PC-9 (cell line): ENCODE measurements around the gene MAN1A1. TPM values are rescaled to one million over a fixed set of nuclear protein-coding genes. Genes with fewer than 3 reads are reported as not detected.

ENCODE experiments used
- BruUV-seq: library from RNA; stranded (reverse); fragments of 400-500 nt; replicated peaks from 2 replicates; lab custom pipeline; 2021; lab: Mats Ljungman, UMichigan
- CTCF ChIA-PET: fragments of 300-600 bp; sonication (Branson Sonifier 250); formaldehyde crosslinking; loops from one replicate; lab custom pipeline; 2022; ENCODE audit warnings: antibody characterized with exemption; lab: Charles Lee
- POLR2A ChIA-PET: fragments of 300-600 bp; sonication (Branson Sonifier 250); formaldehyde crosslinking; loops from one replicate; lab custom pipeline; 2022; ENCODE audit warnings: antibody characterized with exemption; ENCODE audit not compliant: unreplicated experiment; lab: Charles Lee
- DNase-seq, 2 experiments: peaks; one replicate each; pipeline versions ENCODE4 v3.0.0 to v3.0.0-alpha.2; 2015 to 2022; ENCODE audit warnings: mixed read lengths in 1 of 2
- H2AFZ ChIP-seq: fragments of 200-600 bp; sonication (generic); 2 replicates; pipeline ENCODE4 v1.8.1; 2017; ENCODE audit warnings: antibody characterized with exemption
- H3F3A ChIP-seq: fragments of 200-600 bp; sonication (generic); 2 replicates; pipeline ENCODE4 v1.8.1; 2017; ENCODE audit warnings: antibody characterized with exemption, mild to moderate bottlenecking, low read depth; ENCODE audit not compliant: insufficient read depth
- H3K27ac ChIP-seq: fragments of 200-600 bp; sonication (generic); 2 replicates; pipeline ENCODE4 v1.6.1; 2016; ENCODE audit warnings: mixed run types
- H3K27me3 ChIP-seq: fragments of 200-600 bp; sonication (generic); 2 replicates; pipeline ENCODE4 v1.6.1; 2016; ENCODE audit warnings: low read depth, mixed run types; ENCODE audit not compliant: insufficient read depth
- H3K36me3 ChIP-seq: fragments of 200-600 bp; sonication (generic); 2 replicates; pipeline ENCODE4 v1.6.1; 2016; ENCODE audit warnings: low read depth, mixed run types
- H3K4me1 ChIP-seq: fragments of 200-600 bp; sonication (generic); replicated peaks from 2 replicates; pipeline ENCODE4 v1.6.1; 2016; ENCODE audit warnings: mixed run types; ENCODE audit not compliant: insufficient read depth
- H3K4me2 ChIP-seq: fragments of 200-600 bp; sonication (generic); 2 replicates; pipeline ENCODE4 v1.6.1; 2017; ENCODE audit warnings: mixed run types
- H3K4me3 ChIP-seq: fragments of 200-600 bp; sonication (generic); 2 replicates; pipeline ENCODE4 v1.6.1; 2016; ENCODE audit warnings: mixed run types
- H3K79me2 ChIP-seq: fragments of 200-600 bp; sonication (generic); 2 replicates; pipeline ENCODE4 v1.6.1; 2017; ENCODE audit warnings: low read depth, mixed run types
- H3K9me2 ChIP-seq: fragments of 200-600 bp; sonication (generic); 2 replicates; pipeline ENCODE4 v1.8.1; 2017; ENCODE audit warnings: mild to moderate bottlenecking; ENCODE audit not compliant: insufficient read depth
- H3K9me3 ChIP-seq: fragments of 200-600 bp; sonication (generic); 2 replicates; pipeline ENCODE4 v1.8.1; 2016; ENCODE audit warnings: low read depth; ENCODE audit not compliant: insufficient read depth
- H4K20me1 ChIP-seq: fragments of 200-600 bp; sonication (generic); 2 replicates; pipeline ENCODE4 v1.8.1; 2017; ENCODE audit not compliant: insufficient read depth
- EZH2 ChIP-seq: fragments of 200-600 bp; sonication (generic); IDR thresholded peaks from 2 replicates; pipeline ENCODE4 v1.8.0; 2017; ENCODE audit warnings: antibody characterized with exemption, low read depth
- intact Hi-C: fragments of 100-400 bp; cut with micrococcal nuclease; formaldehyde crosslinking; loops from one replicate; pipeline ENCODE4 v1.10.0; 2022; ENCODE audit not compliant: unreplicated experiment
- total RNA-seq: library from RNA; stranded (reverse); gene quantifications from 2 replicates; pipeline ENCODE4 v1.2.3, GENCODE V29; 2021
- TF ChIP-seq, protein P1 (sequence below): fragments of 200-600 bp; sonication (generic); conservative IDR thresholded peaks from 2 replicates; pipeline ENCODE4 v1.6.1; 2017; ENCODE audit warnings: mixed run types, antibody characterized with exemption, mild to moderate bottlenecking, moderate library complexity

MAN1A1 gene
- total RNA-seq, 1 experiment from 2014 or later, result 13.4 TPM

DNA sequence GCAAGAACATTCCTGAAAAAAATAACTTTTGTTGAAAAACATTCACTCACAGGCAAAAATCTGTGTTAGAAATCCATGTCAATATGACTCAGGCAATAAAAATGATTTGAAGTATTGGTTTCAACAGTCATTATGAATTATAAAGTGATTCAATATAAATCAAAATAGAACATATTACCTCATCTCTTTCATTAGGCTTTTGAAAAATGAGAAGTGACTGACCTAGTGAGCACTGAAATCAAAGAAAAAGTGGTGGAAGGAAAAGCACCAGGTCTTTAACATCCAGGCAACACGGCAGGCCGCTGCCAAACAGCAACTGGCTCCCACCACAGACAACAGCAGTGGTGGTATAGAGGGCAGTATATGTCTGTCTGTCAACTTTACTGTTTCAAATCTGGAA, 68.9 kb downstream of the MAN1A1 start:
- H3K27ac ChIP-seq, result no peak overlapping the region
- no TSS peak for BruUV-seq

DNA sequence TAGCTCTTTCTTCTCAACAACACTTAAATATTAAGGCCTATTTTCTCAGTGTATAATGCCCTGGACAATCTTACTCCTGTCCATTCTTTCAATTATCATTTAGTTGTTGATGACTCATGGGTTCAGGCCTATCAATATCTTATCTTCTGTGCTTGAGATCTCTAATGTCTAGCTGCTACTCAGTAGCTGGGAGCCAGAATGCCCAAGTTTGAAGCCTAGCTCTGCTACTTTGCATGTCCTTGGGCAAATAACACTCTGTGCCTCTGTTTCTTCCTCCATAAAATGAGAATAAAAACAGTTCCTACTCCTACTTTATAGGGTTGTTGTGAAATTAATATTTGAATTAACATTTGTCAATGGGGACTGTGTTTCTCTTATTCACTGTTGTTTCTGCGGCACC, 69.5 kb downstream of the MAN1A1 start:
- Histone ChIP-seq H2AFZ (no peak overlapping the region), H3K36me3 (no peaks in the 10 kb centered on the region), H3K27me3 (no peaks in the 10 kb centered on the region), H3K79me2 (no peaks in the 10 kb centered on the region), H3K9me3 (no peaks in the 10 kb centered on the region; the same call in none of the 2 replicates), H3K4me2 (no peak overlapping the region), H3K4me1 (no peaks in the 10 kb centered on the region), H3K4me3 (no peak overlapping the region), H3K9me2 (no peaks in the 10 kb centered on the region), H3K27ac (no peak overlapping the region), H4K20me1 (no peaks in the 10 kb centered on the region), H3F3A (no peaks in the 10 kb centered on the region)
- peak in 1 of 2 experiments; percentile 5 for DNase-seq
- ChIA-PET CTCF (interaction anchor here (0.6 kb wide), 1 partner anchor 86 kb away, joined by 3 read pairs; no protein-coding TSS in a partner anchor), POLR2A (no interaction called here)
- TF ChIP-seq EZH2, result no peak
- TF ChIP-seq, protein P1, sequence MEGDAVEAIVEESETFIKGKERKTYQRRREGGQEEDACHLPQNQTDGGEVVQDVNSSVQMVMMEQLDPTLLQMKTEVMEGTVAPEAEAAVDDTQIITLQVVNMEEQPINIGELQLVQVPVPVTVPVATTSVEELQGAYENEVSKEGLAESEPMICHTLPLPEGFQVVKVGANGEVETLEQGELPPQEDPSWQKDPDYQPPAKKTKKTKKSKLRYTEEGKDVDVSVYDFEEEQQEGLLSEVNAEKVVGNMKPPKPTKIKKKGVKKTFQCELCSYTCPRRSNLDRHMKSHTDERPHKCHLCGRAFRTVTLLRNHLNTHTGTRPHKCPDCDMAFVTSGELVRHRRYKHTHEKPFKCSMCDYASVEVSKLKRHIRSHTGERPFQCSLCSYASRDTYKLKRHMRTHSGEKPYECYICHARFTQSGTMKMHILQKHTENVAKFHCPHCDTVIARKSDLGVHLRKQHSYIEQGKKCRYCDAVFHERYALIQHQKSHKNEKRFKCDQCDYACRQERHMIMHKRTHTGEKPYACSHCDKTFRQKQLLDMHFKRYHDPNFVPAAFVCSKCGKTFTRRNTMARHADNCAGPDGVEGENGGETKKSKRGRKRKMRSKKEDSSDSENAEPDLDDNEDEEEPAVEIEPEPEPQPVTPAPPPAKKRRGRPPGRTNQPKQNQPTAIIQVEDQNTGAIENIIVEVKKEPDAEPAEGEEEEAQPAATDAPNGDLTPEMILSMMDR, result no peak
- intact Hi-C loops, result no loop called here
- no TSS peak for BruUV-seq

More for the DNA sequence above, 68.9 kb downstream of the MAN1A1 start:
- H3K9me2 ChIP-seq, result no peaks in the 10 kb centered on the region
- H3K36me3 ChIP-seq, result no peaks in the 10 kb centered on the region
- CTCF ChIA-PET, result no interaction called here
- H3F3A ChIP-seq, result no peaks in the 10 kb centered on the region
- no peaks in the 10 kb centered on the region for H4K20me1 ChIP-seq
- intact Hi-C loops, result no loop called here
- no peaks in the 10 kb centered on the region for H3K27me3 ChIP-seq
- POLR2A ChIA-PET, result no interaction called here
- DNase-seq, result peak in 1 of 2 experiments; percentile 24
- H3K79me2 ChIP-seq, result no peaks in the 10 kb centered on the region
- TF ChIP-seq EZH2, result no peak
- TF ChIP-seq, protein P1, result no peak
- H3K9me3 ChIP-seq, result no peaks in the 10 kb centered on the region; the same call in none of the 2 replicates
- no peak overlapping the region for H2AFZ ChIP-seq
- no peak overlapping the region for H3K4me2 ChIP-seq
- H3K4me1 ChIP-seq, result no peaks in the 10 kb centered on the region
- H3K4me3 ChIP-seq, result no peak overlapping the region

- peak in 1 of 2 experiments; percentile 15 for DNase-seq
- Histone ChIP-seq H3K79me2 (no peaks in the 10 kb centered on the region), H3F3A (no peaks in the 10 kb centered on the region), H3K4me1 (no peaks in the 10 kb centered on the region), H3K4me3 (no peak overlapping the region), H3K27me3 (no peaks in the 10 kb centered on the region), H2AFZ (no peak overlapping the region), H3K9me3 (no peaks in the 10 kb centered on the region; the same call in none of the 2 replicates), H3K9me2 (no peaks in the 10 kb centered on the region), H3K27ac (no peak overlapping the region), H3K4me2 (no peak overlapping the region), H4K20me1 (no peaks in the 10 kb centered on the region), H3K36me3 (peaks cover 5% of the 10 kb centered on the region; the same call in 1 of the 2 replicates)
- ChIA-PET CTCF (no interaction called here), POLR2A (no interaction called here)
- TF ChIP-seq, protein P1, result no peak
- TF ChIP-seq EZH2, result no peak
- intact Hi-C loops, result no loop called here
- no TSS peak for BruUV-seq
Measured at GRCh38 chr6:119278625-119279024, 70.9 kb downstream of the MAN1A1 start.
